Measurements from ENCODE around the gene SEMA5B.

- no peak for TF ChIP-seq CTCF (IDR thresholded peaks at IDR 0.05; ENCODE audit: low read length)
- TF ChIP-seq EZH2 (optimal IDR thresholded peaks at IDR 0.05; ENCODE audit: low read depth, low read length) = no peak
- no peak for TF ChIP-seq EZH2phosphoT487 (IDR thresholded peaks at IDR 0.05; ENCODE audit: low read length)
Measured at GRCh38 chr3:122936335-122936734, 91.2 kb downstream of the SEMA5B start.

Measured in MM.1S (cell line).